Loucy (cell line): ENCODE results near the gene KIAA0825.

Experiments
- H2AFZ ChIP-seq: fragments of 200-600 bp; sonication (generic); 2 replicates; pipeline ENCODE4 v1.6.0; 2016; ENCODE audit warnings: antibody characterized with exemption, mild to moderate bottlenecking, low read length, moderate library complexity
- H3F3A ChIP-seq: fragments of 200-600 bp; 2 replicates; pipeline ENCODE4 v1.6.0; 2016; ENCODE audit warnings: antibody characterized with exemption, low read depth, mild to moderate bottlenecking
- H3K27me3 ChIP-seq: fragments of 200-600 bp; sonication (generic); 2 replicates; pipeline ENCODE4 v1.6.1; 2014; ENCODE audit warnings: low read length, mild to moderate bottlenecking; ENCODE audit not compliant: insufficient read depth, poor library complexity, severe bottlenecking
- H3K36me3 ChIP-seq: fragments of 200-600 bp; sonication (generic); 2 replicates; pipeline ENCODE4 v1.6.1; 2016; ENCODE audit warnings: low read length; ENCODE audit not compliant: insufficient read depth
- H3K4me1 ChIP-seq: fragments of 200-600 bp; sonication (generic); 2 replicates; pipeline ENCODE4 v1.5.1; 2014; ENCODE audit warnings: low read length, mild to moderate bottlenecking; ENCODE audit not compliant: insufficient read depth, poor library complexity, severe bottlenecking
- H3K4me2 ChIP-seq: fragments of 200-600 bp; sonication (generic); 2 replicates; pipeline ENCODE4 v1.6.0; 2014; ENCODE audit warnings: antibody characterized with exemption, low read length, low read depth, mild to moderate bottlenecking; ENCODE audit not compliant: poor library complexity, severe bottlenecking
- H3K4me3 ChIP-seq: fragments of 200-600 bp; sonication (generic); 2 replicates; pipeline ENCODE4 v1.5.1; 2014; ENCODE audit warnings: low read length, mild to moderate bottlenecking, mixed read lengths; ENCODE audit not compliant: poor library complexity, severe bottlenecking
- H3K79me2 ChIP-seq: fragments of 200-600 bp; sonication (generic); 2 replicates; pipeline ENCODE4 v1.6.1; 2014; ENCODE audit warnings: low read length; ENCODE audit not compliant: insufficient read depth
- H3K9ac ChIP-seq: fragments of 200-600 bp; sonication (generic); 2 replicates; pipeline ENCODE4 v1.6.0; 2014; ENCODE audit warnings: mild to moderate bottlenecking, low read depth, low read length, moderate library complexity; ENCODE audit not compliant: poor library complexity, severe bottlenecking
- H3K9me2 ChIP-seq: fragments of 200-600 bp; sonication (generic); replicated peaks from 2 replicates; pipeline ENCODE4 v1.6.1; 2016; ENCODE audit warnings: low read depth, low read length, mixed read lengths
- H3K9me3 ChIP-seq: fragments of 200-600 bp; sonication (generic); 2 replicates; pipeline ENCODE4 v1.6.1; 2014; ENCODE audit warnings: mild to moderate bottlenecking, antibody characterized with exemption, low read length, low read depth; ENCODE audit not compliant: insufficient read depth
- H4K20me1 ChIP-seq: fragments of 200-600 bp; sonication (generic); 2 replicates; pipeline ENCODE4 v1.6.0; 2014; ENCODE audit warnings: antibody characterized with exemption, low read length, mild to moderate bottlenecking; ENCODE audit not compliant: insufficient read depth, poor library complexity, severe bottlenecking
- EZH2phosphoT487 ChIP-seq: fragments of 200-600 bp; IDR thresholded peaks from 2 replicates; pipeline ENCODE4 v1.6.1; 2018; ENCODE audit warnings: antibody characterized with exemption, mild to moderate bottlenecking, moderate library complexity, borderline replicate concordance
- TF ChIP-seq, protein P1 (sequence below): fragments of 200-600 bp; sonication (generic); conservative IDR thresholded peaks from 2 replicates; pipeline ENCODE4 v1.5.1; 2014; ENCODE audit warnings: mild to moderate bottlenecking, antibody characterized with exemption, low read length

KIAA0825 gene

DNA sequence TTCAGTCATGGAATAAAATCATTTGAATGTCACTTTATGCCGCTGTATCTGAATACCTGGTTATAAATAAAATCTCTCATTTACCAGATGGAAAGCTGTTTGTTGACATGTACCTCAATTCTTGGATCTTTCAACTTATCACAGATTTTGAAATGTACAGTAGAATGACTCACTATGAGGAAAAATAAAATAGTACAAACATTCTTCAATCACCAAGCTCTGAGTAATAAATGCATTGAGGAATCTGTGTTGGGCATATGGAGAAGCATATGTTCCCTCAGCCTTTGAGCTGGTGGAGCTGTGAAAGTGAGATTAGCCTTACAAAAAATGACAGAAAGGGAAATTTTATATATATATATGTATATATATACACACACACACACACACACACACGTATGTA, 175.4 kb downstream of the KIAA0825 start:
- Histone ChIP-seq H3K9me3 (no peaks in the 10 kb centered on the region), H3K79me2 (no peaks in the 10 kb centered on the region)

DNA sequence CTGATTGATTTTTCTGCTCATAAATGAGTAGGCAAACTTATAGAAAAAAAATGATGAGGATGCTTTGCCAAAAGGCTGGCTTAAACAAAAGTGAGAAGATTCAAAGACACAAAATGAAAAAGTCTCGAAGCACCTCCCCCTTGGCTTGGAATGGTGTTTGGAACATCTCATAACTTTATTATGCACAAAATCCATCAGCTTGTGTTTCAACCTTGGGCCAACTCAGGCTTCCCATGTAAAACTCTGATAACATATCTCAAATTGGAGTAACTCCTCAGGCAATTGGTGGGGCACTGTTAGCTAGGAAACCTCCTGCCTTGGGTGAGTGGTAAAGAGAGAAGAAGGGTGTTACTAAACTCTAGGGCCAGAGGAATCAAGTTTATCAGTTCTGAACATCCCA, 176.3 kb downstream of the KIAA0825 start:
- Histone ChIP-seq H3K79me2 (no peaks in the 10 kb centered on the region), H3F3A (no peaks in the 10 kb centered on the region), H3K4me2 (no peak overlapping the region), H3K9me2 (no peaks in the 10 kb centered on the region), H3K36me3 (no peaks in the 10 kb centered on the region), H4K20me1 (no peaks in the 10 kb centered on the region), H3K9me3 (no peaks in the 10 kb centered on the region), H3K9ac (no peak overlapping the region), H3K4me1 (no peaks in the 10 kb centered on the region), H2AFZ (no peak overlapping the region), H3K27me3 (no peaks in the 10 kb centered on the region), H3K4me3 (no peak overlapping the region)
- TF ChIP-seq, protein P1, sequence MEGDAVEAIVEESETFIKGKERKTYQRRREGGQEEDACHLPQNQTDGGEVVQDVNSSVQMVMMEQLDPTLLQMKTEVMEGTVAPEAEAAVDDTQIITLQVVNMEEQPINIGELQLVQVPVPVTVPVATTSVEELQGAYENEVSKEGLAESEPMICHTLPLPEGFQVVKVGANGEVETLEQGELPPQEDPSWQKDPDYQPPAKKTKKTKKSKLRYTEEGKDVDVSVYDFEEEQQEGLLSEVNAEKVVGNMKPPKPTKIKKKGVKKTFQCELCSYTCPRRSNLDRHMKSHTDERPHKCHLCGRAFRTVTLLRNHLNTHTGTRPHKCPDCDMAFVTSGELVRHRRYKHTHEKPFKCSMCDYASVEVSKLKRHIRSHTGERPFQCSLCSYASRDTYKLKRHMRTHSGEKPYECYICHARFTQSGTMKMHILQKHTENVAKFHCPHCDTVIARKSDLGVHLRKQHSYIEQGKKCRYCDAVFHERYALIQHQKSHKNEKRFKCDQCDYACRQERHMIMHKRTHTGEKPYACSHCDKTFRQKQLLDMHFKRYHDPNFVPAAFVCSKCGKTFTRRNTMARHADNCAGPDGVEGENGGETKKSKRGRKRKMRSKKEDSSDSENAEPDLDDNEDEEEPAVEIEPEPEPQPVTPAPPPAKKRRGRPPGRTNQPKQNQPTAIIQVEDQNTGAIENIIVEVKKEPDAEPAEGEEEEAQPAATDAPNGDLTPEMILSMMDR = no peak
- no peak for TF ChIP-seq EZH2phosphoT487

More for the DNA sequence above, 175.4 kb downstream of the KIAA0825 start:
- Histone ChIP-seq H3K4me3 (no peak overlapping the region), H3K27me3 (no peaks in the 10 kb centered on the region), H3K9me2 (no peaks in the 10 kb centered on the region), H3K9ac (no peak overlapping the region), H2AFZ (no peak overlapping the region), H3K36me3 (no peaks in the 10 kb centered on the region), H4K20me1 (no peaks in the 10 kb centered on the region), H3K4me1 (no peaks in the 10 kb centered on the region), H3F3A (no peaks in the 10 kb centered on the region), H3K4me2 (no peak overlapping the region)
- no peak for TF ChIP-seq EZH2phosphoT487
- TF ChIP-seq, protein P1 = no peak

DNA sequence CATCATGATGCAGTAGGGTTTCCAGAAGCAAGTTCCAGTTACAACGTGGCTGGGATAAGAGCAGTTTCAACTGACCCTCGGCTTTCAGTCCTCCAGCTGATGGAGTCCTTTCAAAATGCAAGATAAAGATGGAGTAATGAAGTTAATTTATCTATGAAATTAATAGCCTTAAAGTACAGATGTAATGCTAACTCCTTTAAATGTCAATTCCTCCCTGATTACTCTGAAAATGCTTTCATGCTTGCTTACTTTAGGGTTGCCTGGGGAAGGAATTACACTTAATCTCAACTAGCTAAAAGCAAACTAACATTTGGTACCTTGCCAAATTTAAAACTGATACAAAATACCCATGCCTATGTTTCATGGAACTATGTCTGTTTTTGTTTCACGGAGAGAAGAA, 178.4 kb downstream of the KIAA0825 start:
- Histone ChIP-seq H3K9me2 (no peaks in the 10 kb centered on the region), H3K4me1 (no peaks in the 10 kb centered on the region), H3K36me3 (no peaks in the 10 kb centered on the region), H3K79me2 (no peaks in the 10 kb centered on the region), H3K4me3 (no peak overlapping the region), H3K4me2 (no peak overlapping the region), H4K20me1 (no peaks in the 10 kb centered on the region), H3K9me3 (no peaks in the 10 kb centered on the region), H2AFZ (no peak overlapping the region), H3K9ac (no peak overlapping the region), H3K27me3 (no peaks in the 10 kb centered on the region), H3F3A (no peaks in the 10 kb centered on the region)
- no peak for TF ChIP-seq EZH2phosphoT487
- TF ChIP-seq, protein P1 = no peak
